Spleen (tissue), 11 donors: ENCODE data around the gene ZNF804A. TPM values are rescaled to one million over a fixed set of nuclear protein-coding genes. Genes with fewer than 3 reads are reported as not detected.

Experiments
- DNase-seq: peaks from one replicate; pipeline ENCODE4 v3.0.0-alpha.2; 2020
- H3K27ac ChIP-seq, 8 donors: fragments of 200-600 bp; sonication (generic) in 7 of 8; 1 replicate in 4 of 8; 2 replicates in 4 of 8; pipeline versions ENCODE4 v1.5.0 to v1.8.0; 2016 to 2021; ENCODE audit warnings: inconsistent platforms in 4 of 8, mild to moderate bottlenecking in 4 of 8, moderate library complexity in 1 of 8
- H3K27me3 ChIP-seq, 7 donors: fragments of 200-600 bp; sonication (generic) in 6 of 7; replicated peaks in 1 of 7; 1 replicate in 4 of 7; 2 replicates in 3 of 7; pipeline versions ENCODE4 v1.5.0 to v1.8.0; 2016 to 2021; ENCODE audit warnings: inconsistent platforms in 3 of 7, mild to moderate bottlenecking in 1 of 7
- H3K36me3 ChIP-seq, 6 donors: fragments of 200-600 bp; sonication (generic) in 5 of 6; 1 replicate in 4 of 6; 2 replicates in 2 of 6; pipeline versions ENCODE4 v1.5.0 to v1.8.0; 2016 to 2021; ENCODE audit warnings: inconsistent platforms in 2 of 6
- H3K4me1 ChIP-seq, 6 donors: fragments of 200-600 bp; sonication (generic) in 5 of 6; 1 replicate in 3 of 6; 2 replicates in 3 of 6; pipeline versions ENCODE4 v1.5.0 to v1.8.0; 2016 to 2021; ENCODE audit warnings: inconsistent platforms in 3 of 6
- H3K4me3 ChIP-seq, 8 donors: fragments of 200-600 bp; sonication (generic) in 7 of 8; 1 replicate in 4 of 8; 2 replicates in 4 of 8; pipeline versions ENCODE4 v1.5.0 to v1.8.0; 2016 to 2021; ENCODE audit warnings: inconsistent platforms in 4 of 8, mild to moderate bottlenecking in 4 of 8, moderate library complexity in 2 of 8
- H3K9me3 ChIP-seq, 8 donors: fragments of 200-600 bp; sonication (generic) in 7 of 8; 1 replicate in 4 of 8; 2 replicates in 4 of 8; pipeline versions ENCODE4 v1.5.0 to v1.8.0; 2016 to 2021; ENCODE audit warnings: inconsistent platforms in 4 of 8
- POLR2A ChIP-seq, 3 donors: fragments of 450-650 bp; IDR thresholded peaks; one replicate each; pipeline ENCODE4 v1.5.1; 2017; ENCODE audit warnings: antibody characterized with exemption in 3 of 3, mild to moderate bottlenecking in 1 of 3
- POLR2AphosphoS5 ChIP-seq, 3 donors: sonication (generic); formaldehyde crosslinking; IDR thresholded peaks; one replicate each; pipeline ENCODE4 v1.5.1; 2017; ENCODE audit warnings: antibody characterized with exemption in 3 of 3
- WGBS, 5 donors: extraction: QIAGEN DNeasy Blood & Tissue Kit in 3 of 5; methylation state at CpG; one replicate each; pipeline versions ENCODE4 v1.1.5 to v1.1.7; 2013 to 2018; 5-methylcytosine and 5-hydroxymethylcytosine counted together
- intact Hi-C: fragments of 100-400 bp; cut with DNase I; formaldehyde crosslinking; loops from one replicate; pipeline ENCODE4 v1.15.0; 2023; ENCODE audit warnings: low total_unique reads
- polyA plus RNA-seq, 3 donors: library from polyadenylated mRNA; stranded (reverse); fragments of 200-250 nt; gene quantifications; one replicate each; pipeline ENCODE4 v1.2.1, GENCODE V29; 2013
- total RNA-seq, 7 donors: library from RNA; depleted of rRNA in 3 of 7; stranded (reverse); fragments of >200 nt in 3 of 7; fragmentation: NEBNext Ultra II Directional in 4 of 7; extraction: Animal tissue kit (Norgen Biotek cat#: 25700) in 4 of 7; gene quantifications; one replicate each; pipeline versions ENCODE4 v1.1.0 to v1.2.1, GENCODE V29; 2016 to 2021
- TF ChIP-seq, protein P1 (sequence below), 11 experiments: fragments of 200-600 bp in 7 of 11; fragments of 450-650 bp in 4 of 11; sonication (generic) in 4 of 11; IDR thresholded peaks in 8 of 11; conservative IDR thresholded peaks in 3 of 11; 1 replicate in 7 of 11; 2 replicates in 4 of 11; pipeline versions ENCODE4 v1.4.0 to v1.8.0; 2016 to 2021; ENCODE audit warnings: antibody characterized with exemption in 11 of 11, inconsistent platforms in 4 of 11, mild to moderate bottlenecking in 1 of 11
- donor health status: healthy with polysubstance abuse.
- donor health status: DM: no; HTN: no; CAD: no; lungs with moderate emphysema.
- donor health status: DM: no; HTN: no; CAD: no.
- donor health status: Bipolar disorder and iron deficiency.
- donor health status: healthy.
- donor health status: DM: no; HTN: no; CAD: no.
- donor health status: DM: yes; HTN: yes; CAD: no.

ZNF804A gene
- total and polyA plus RNA-seq, 10 donors, result 0.21 to 1.8 (median 0.41) TPM

DNA sequence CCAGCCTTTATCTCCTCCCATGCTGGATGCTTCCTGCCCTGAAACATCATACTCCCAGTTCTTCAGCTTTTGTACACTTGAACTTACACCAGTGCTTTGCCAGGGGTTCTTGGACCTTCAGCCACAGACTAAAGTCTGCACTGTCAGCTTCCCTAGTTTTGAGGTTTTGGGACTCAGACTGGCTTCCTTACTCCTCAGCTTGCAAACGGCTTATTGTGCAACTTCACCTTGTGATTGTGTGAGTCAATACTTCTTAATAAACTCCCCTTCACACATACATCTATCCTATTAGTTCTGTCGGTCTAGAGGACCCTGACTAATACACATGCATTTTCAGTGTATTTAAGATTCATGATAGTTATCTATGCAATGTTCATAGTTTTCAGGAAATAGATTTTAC lies 35.8 kb upstream of the ZNF804A start:
- Histone ChIP-seq H3K27me3 (no peaks in the 10 kb centered on the region), H3K9me3 (peaks cover 0 to 6% (median 0%) of the 10 kb centered on the region in 8 donors), H3K4me1 (no peaks in the 10 kb centered on the region), H3K4me3 (no peak overlapping the region), H3K36me3 (no peaks in the 10 kb centered on the region), H3K27ac (no peak overlapping the region)
- 29 to 51% (median 35%) methylated on average over 2 of the region's 2 CpGs for WGBS, 5 donors
- intact Hi-C loops, result no loop called here
- no peak for DNase-seq
- no peak for TF ChIP-seq POLR2A (IDR thresholded peaks at IDR 0.05)
- TF ChIP-seq, protein P1, sequence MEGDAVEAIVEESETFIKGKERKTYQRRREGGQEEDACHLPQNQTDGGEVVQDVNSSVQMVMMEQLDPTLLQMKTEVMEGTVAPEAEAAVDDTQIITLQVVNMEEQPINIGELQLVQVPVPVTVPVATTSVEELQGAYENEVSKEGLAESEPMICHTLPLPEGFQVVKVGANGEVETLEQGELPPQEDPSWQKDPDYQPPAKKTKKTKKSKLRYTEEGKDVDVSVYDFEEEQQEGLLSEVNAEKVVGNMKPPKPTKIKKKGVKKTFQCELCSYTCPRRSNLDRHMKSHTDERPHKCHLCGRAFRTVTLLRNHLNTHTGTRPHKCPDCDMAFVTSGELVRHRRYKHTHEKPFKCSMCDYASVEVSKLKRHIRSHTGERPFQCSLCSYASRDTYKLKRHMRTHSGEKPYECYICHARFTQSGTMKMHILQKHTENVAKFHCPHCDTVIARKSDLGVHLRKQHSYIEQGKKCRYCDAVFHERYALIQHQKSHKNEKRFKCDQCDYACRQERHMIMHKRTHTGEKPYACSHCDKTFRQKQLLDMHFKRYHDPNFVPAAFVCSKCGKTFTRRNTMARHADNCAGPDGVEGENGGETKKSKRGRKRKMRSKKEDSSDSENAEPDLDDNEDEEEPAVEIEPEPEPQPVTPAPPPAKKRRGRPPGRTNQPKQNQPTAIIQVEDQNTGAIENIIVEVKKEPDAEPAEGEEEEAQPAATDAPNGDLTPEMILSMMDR (IDR thresholded peaks at IDR 0.05 in 8 of 11, conservative IDR thresholded peaks at IDR 0.05 in 3 of 11), result no peak
- no peak for TF ChIP-seq POLR2AphosphoS5 (IDR thresholded peaks at IDR 0.05)

DNA sequence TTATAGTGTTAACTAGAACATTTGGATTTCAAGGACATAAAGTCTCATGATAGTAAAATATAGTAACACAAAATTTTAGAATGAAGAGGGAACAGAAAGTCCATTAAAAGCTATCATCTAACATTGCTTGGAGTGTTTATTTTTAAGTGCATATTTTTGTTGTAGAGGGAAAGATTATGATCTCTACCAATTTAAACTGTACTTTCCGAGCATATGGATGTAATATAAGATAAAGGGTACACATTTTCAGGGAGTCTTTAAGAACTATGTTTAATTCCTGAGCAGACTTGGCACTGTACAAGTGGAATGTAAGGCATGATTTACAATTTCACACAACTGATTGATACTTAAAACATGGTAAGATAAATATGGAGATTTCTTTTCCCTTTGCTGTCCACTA lies 34.2 kb upstream of the ZNF804A start:
- Histone ChIP-seq H3K4me1 (no peaks in the 10 kb centered on the region), H3K27me3 (no peaks in the 10 kb centered on the region), H3K9me3 (peaks cover 0 to 6% (median 0%) of the 10 kb centered on the region in 8 donors), H3K4me3 (no peak overlapping the region), H3K27ac (no peak overlapping the region), H3K36me3 (no peaks in the 10 kb centered on the region)
- intact Hi-C loops, result no loop called here
- WGBS, 5 donors, result 49 to 70% (median 64%) methylated on average over 1 of the region's 1 CpG
- no peak for DNase-seq
- TF ChIP-seq POLR2A (IDR thresholded peaks at IDR 0.05), result no peak
- TF ChIP-seq, protein P1 (IDR thresholded peaks at IDR 0.05 in 8 of 11, conservative IDR thresholded peaks at IDR 0.05 in 3 of 11), result no peak
- no peak for TF ChIP-seq POLR2AphosphoS5 (IDR thresholded peaks at IDR 0.05)

DNA sequence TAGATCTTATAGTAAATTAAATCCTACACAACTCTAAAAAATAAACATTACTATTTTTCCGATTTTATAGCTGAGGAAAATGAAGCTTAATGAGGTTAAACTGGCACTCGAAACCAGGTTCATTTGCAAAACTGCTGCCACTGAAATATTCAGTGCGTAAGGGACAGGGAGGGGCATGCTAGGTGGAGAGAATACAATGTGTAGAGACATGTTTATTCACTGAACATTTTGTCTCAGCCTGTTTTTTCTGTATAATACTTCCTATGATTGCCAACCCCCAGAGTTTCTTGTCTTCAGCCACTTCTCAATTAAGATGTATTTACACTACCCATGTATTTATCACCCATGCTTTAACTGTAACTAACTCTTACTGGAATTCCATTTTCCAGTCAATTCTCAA lies 31.6 kb upstream of the ZNF804A start:
- Histone ChIP-seq H3K27me3 (no peaks in the 10 kb centered on the region), H3K36me3 (no peaks in the 10 kb centered on the region), H3K4me1 (no peaks in the 10 kb centered on the region), H3K4me3 (no peak overlapping the region), H3K9me3 (no peaks in the 10 kb centered on the region), H3K27ac (no peak overlapping the region)
- intact Hi-C loops, result no loop called here
- TF ChIP-seq POLR2AphosphoS5 (IDR thresholded peaks at IDR 0.05), result no peak
- no peak for TF ChIP-seq POLR2A (IDR thresholded peaks at IDR 0.05)
- TF ChIP-seq, protein P1 (IDR thresholded peaks at IDR 0.05 in 8 of 11, conservative IDR thresholded peaks at IDR 0.05 in 3 of 11), result no peak
- no peak for DNase-seq
- WGBS, 5 donors, result 79 to 88% (median 87%) methylated on average over 3 of the region's 3 CpGs

DNA sequence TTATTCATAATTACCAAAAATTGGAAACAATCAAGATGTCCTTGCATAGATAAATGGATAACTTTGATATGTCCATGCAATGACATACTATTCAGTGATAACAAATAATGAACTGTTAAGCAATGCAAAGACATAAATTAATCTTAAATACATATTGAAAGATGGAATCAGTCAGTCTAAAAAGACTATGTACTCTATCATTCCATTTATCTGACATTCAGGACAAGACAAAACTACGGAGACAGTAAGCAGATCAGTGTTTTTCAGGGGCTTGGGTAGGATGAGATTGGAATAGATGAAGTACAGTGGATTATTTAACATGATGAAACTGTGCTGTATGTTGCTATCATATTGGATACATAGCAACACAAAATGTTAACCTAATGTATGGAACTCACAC lies 21.3 kb upstream of the ZNF804A start:
- WGBS, 5 donors, result 78 to 96% (median 80%) methylated on average over 1 of the region's 1 CpG
- no peaks in the 10 kb centered on the region for H3K36me3 ChIP-seq
- no peaks in the 10 kb centered on the region for H3K9me3 ChIP-seq
- intact Hi-C loops, result no loop called here
- no peak overlapping the region for H3K4me3 ChIP-seq
- TF ChIP-seq POLR2A (IDR thresholded peaks at IDR 0.05) (no peak), POLR2AphosphoS5 (IDR thresholded peaks at IDR 0.05) (no peak)
- TF ChIP-seq, protein P1 (IDR thresholded peaks at IDR 0.05 in 8 of 11, conservative IDR thresholded peaks at IDR 0.05 in 3 of 11), result no peak
- H3K27me3 ChIP-seq, result no peaks in the 10 kb centered on the region
- H3K27ac ChIP-seq, result no peak overlapping the region
- no peak for DNase-seq
- no peaks in the 10 kb centered on the region for H3K4me1 ChIP-seq
